PC-9 (cell line): ENCODE data around the gene IL5.

Experiments
- EZH2 ChIP-seq: fragments of 200-600 bp; sonication (generic); IDR thresholded peaks from 2 replicates; pipeline ENCODE4 v1.8.0; 2017; ENCODE audit warnings: antibody characterized with exemption, low read depth
- TF ChIP-seq, protein P1 (sequence below): fragments of 200-600 bp; sonication (generic); conservative IDR thresholded peaks from 2 replicates; pipeline ENCODE4 v1.6.1; 2017; ENCODE audit warnings: mixed run types, antibody characterized with exemption, mild to moderate bottlenecking, moderate library complexity

DNA sequence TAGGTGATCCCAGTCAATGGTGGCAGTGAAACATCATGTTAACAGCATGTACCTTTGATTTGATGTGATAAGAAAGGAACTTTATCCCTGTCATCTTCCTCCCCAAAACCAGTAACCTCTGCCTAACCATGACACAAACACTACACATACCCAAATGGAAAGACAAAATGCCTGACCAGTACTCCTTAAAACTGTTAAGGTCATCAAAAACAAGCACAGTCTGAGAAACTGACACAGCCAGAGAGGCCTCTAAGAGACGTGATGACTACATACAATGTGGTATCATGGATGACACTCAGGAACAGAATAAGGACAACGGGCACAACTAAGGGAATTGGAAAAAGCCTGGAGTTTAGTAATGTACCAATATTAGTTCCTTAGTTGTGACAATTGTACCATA is 3.9 kb upstream of the IL5 start:
- TF ChIP-seq, protein P1, sequence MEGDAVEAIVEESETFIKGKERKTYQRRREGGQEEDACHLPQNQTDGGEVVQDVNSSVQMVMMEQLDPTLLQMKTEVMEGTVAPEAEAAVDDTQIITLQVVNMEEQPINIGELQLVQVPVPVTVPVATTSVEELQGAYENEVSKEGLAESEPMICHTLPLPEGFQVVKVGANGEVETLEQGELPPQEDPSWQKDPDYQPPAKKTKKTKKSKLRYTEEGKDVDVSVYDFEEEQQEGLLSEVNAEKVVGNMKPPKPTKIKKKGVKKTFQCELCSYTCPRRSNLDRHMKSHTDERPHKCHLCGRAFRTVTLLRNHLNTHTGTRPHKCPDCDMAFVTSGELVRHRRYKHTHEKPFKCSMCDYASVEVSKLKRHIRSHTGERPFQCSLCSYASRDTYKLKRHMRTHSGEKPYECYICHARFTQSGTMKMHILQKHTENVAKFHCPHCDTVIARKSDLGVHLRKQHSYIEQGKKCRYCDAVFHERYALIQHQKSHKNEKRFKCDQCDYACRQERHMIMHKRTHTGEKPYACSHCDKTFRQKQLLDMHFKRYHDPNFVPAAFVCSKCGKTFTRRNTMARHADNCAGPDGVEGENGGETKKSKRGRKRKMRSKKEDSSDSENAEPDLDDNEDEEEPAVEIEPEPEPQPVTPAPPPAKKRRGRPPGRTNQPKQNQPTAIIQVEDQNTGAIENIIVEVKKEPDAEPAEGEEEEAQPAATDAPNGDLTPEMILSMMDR = no peak
- no peak for TF ChIP-seq EZH2
